Esophagus squamous epithelium (tissue), 5 donors: ENCODE data around the gene CCDC136. TPM values are rescaled to one million over a fixed set of nuclear protein-coding genes. Genes with fewer than 3 reads are reported as not detected.

Source experiments
- DNase-seq: peaks from one replicate; lab custom pipeline; 2025; lab: John Stamatoyannopoulos, UW
- H3K27ac ChIP-seq, 4 donors: fragments of 200-600 bp; sonication (generic); one replicate each; pipeline ENCODE4 v1.5.1; 2016 to 2019; ENCODE audit warnings: mild to moderate bottlenecking in 1 of 4
- H3K27me3 ChIP-seq, 4 donors: fragments of 200-600 bp; sonication (generic); 1 replicate in 3 of 4; 2 replicates in 1 of 4; pipeline versions ENCODE4 v1.5.1 to v1.6.0; 2017 to 2021; ENCODE audit warnings: antibody characterized with exemption in 1 of 4
- H3K36me3 ChIP-seq, 3 donors: fragments of 200-600 bp; sonication (generic); one replicate each; pipeline ENCODE4 v1.5.1; 2016 to 2019
- H3K4me1 ChIP-seq, 3 donors: fragments of 200-600 bp; sonication (generic); one replicate each; pipeline ENCODE4 v1.5.1; 2017 to 2019
- H3K4me3 ChIP-seq, 4 donors: fragments of 200-600 bp; sonication (generic); 1 replicate in 3 of 4; 2 replicates in 1 of 4; pipeline ENCODE4 v1.5.1; 2016 to 2019; ENCODE audit warnings: mild to moderate bottlenecking in 2 of 4, moderate library complexity in 1 of 4
- H3K9me3 ChIP-seq, 3 donors: fragments of 200-600 bp; sonication (generic); one replicate each; pipeline ENCODE4 v1.5.1; 2016 to 2019
- POLR2A ChIP-seq, 4 donors: fragments of 450-650 bp; IDR thresholded peaks; one replicate each; pipeline ENCODE4 v1.6.1; 2017; ENCODE audit warnings: antibody characterized with exemption in 4 of 4, mild to moderate bottlenecking in 4 of 4, moderate library complexity in 3 of 4
- WGBS, 2 donors: methylation state at CpG; one replicate each; pipeline ENCODE4 v1.1.5; 2018; 5-methylcytosine and 5-hydroxymethylcytosine counted together
- intact Hi-C: fragments of 100-400 bp; cut with DNase I; formaldehyde crosslinking; loops from one replicate; pipeline ENCODE4 v1.15.0; 2022
- total RNA-seq, 4 donors: library from RNA; depleted of rRNA; stranded (reverse); fragments of >200 nt; gene quantifications; one replicate each; pipeline ENCODE4 v1.1.0, GENCODE V29; 2016
- TF ChIP-seq, protein P1 (sequence below), 6 experiments: fragments of 450-650 bp in 4 of 6; fragments of 200-600 bp in 2 of 6; sonication (generic) in 2 of 6; IDR thresholded peaks; one replicate each; pipeline ENCODE4 v1.5.1; 2016 to 2019; ENCODE audit warnings: antibody characterized with exemption in 6 of 6, mild to moderate bottlenecking in 4 of 6, moderate library complexity in 4 of 6
- donor health status: DM: yes; HTN: yes; CAD: no.

The CCDC136 gene
- total RNA-seq, 4 donors from 2014 or later, result 0.09 to 5.1 (median 2.2) TPM

GRCh38 chr7:128809363-128809762, 17.6 kb downstream of the CCDC136 start:
- no peak overlapping the region for H3K4me3 ChIP-seq
- intact Hi-C loops, result no loop called here
- H3K27ac ChIP-seq, result no peak overlapping the region
- peaks cover 0 to 12% (median 0%) of the 10 kb centered on the region in 3 donors for H3K36me3 ChIP-seq
- H3K9me3 ChIP-seq, result no peaks in the 10 kb centered on the region
- 89 to 92% methylated on average over 1 to 3 of the region's 3 CpGs for WGBS, 2 donors
- no peak for DNase-seq
- peaks cover 0 to under 1% (median 0%) of the 10 kb centered on the region in 4 donors for H3K27me3 ChIP-seq
- TF ChIP-seq, protein P1, sequence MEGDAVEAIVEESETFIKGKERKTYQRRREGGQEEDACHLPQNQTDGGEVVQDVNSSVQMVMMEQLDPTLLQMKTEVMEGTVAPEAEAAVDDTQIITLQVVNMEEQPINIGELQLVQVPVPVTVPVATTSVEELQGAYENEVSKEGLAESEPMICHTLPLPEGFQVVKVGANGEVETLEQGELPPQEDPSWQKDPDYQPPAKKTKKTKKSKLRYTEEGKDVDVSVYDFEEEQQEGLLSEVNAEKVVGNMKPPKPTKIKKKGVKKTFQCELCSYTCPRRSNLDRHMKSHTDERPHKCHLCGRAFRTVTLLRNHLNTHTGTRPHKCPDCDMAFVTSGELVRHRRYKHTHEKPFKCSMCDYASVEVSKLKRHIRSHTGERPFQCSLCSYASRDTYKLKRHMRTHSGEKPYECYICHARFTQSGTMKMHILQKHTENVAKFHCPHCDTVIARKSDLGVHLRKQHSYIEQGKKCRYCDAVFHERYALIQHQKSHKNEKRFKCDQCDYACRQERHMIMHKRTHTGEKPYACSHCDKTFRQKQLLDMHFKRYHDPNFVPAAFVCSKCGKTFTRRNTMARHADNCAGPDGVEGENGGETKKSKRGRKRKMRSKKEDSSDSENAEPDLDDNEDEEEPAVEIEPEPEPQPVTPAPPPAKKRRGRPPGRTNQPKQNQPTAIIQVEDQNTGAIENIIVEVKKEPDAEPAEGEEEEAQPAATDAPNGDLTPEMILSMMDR (IDR thresholded peaks at IDR 0.05), result no peak
- TF ChIP-seq POLR2A (IDR thresholded peaks at IDR 0.05), result no peak
- H3K4me1 ChIP-seq, result peaks cover 0 to 4% (median 0%) of the 10 kb centered on the region in 3 donors

GRCh38 chr7:128810473-128810872, 18.7 kb downstream of the CCDC136 start:
- Histone ChIP-seq H3K27ac (no peak overlapping the region), H3K4me1 (peaks cover 0 to 4% (median 0%) of the 10 kb centered on the region in 3 donors), H3K9me3 (no peaks in the 10 kb centered on the region), H3K4me3 (no peak overlapping the region), H3K27me3 (peaks cover 0 to 4% (median 0%) of the 10 kb centered on the region in 4 donors), H3K36me3 (peaks cover 0 to 7% (median 0%) of the 10 kb centered on the region in 3 donors)
- intact Hi-C loops, result no loop called here
- WGBS, 2 donors, result 82 to 83% methylated on average over 2 of the region's 2 CpGs
- no peak for DNase-seq
- TF ChIP-seq, protein P1 (IDR thresholded peaks at IDR 0.05), result no peak
- TF ChIP-seq POLR2A (IDR thresholded peaks at IDR 0.05), result no peak

GRCh38 chr7:128810997-128811396, 19.2 kb downstream of the CCDC136 start:
- Histone ChIP-seq H3K4me1 (peaks cover 0 to 4% (median 0%) of the 10 kb centered on the region in 3 donors), H3K4me3 (no peak overlapping the region), H3K36me3 (peaks cover 0 to 5% (median 0%) of the 10 kb centered on the region in 3 donors), H3K27ac (no peak overlapping the region), H3K9me3 (no peaks in the 10 kb centered on the region), H3K27me3 (peaks cover 0 to 4% (median 0%) of the 10 kb centered on the region in 4 donors)
- TF ChIP-seq, protein P1 (IDR thresholded peaks at IDR 0.05), result no peak
- no peak for TF ChIP-seq POLR2A (IDR thresholded peaks at IDR 0.05)
- intact Hi-C loops, result no loop called here
- WGBS, 2 donors, result 90 to 94% methylated on average over 3 of the region's 3 CpGs
- no peak for DNase-seq

DNA sequence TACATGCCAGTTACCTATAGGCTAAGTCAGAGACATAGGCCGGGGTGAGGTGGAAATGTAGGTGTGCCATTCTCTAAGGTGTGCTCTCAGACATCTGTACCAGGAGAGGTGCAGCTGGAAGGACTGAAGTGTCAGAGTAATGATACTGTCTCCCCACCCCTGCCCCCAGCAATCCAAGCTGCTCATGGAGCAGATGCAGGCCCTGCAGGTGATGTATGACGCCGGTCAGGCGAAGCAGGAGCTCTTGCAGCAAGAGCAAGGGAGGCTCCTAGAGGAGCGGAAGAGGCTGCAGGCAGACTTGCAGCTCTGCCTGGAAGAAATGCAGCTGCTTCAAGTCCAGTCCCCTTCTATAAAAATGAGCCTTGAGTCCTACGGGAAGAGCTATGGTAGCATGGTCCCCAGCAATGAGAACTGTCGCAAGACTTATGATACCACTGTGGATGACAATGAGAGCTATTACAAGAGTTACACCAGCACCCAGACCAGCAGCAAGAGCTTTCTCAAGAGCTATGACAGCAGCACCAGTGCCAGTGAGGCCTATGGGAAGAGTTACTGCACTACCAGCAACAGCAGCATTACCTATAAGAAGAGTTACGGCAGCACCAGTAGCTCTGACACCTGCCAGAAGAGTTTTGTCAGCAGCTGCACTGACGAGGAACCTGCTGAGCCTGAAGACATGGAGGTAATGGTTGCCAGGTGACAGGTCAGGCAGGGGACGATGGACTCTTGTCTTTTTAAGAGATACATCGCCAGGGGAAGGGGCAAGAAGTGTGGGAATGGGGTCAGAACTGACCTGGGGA, 20.1 kb downstream of the CCDC136 start:
- 85 to 86% methylated on average over 8 to 11 of the region's 11 CpGs for WGBS, 2 donors
- intact Hi-C loops, result no loop called here
- Histone ChIP-seq H3K27ac (no peak overlapping the region), H3K27me3 (peaks cover 0 to 4% (median 0%) of the 10 kb centered on the region in 4 donors), H3K36me3 (peaks cover 0 to 5% (median 0%) of the 10 kb centered on the region in 3 donors), H3K4me3 (no peak overlapping the region), H3K4me1 (peaks cover 0 to 4% (median 0%) of the 10 kb centered on the region in 3 donors), H3K9me3 (no peaks in the 10 kb centered on the region)
- no peak for DNase-seq
- TF ChIP-seq POLR2A (IDR thresholded peaks at IDR 0.05), result no peak
- TF ChIP-seq, protein P1 (IDR thresholded peaks at IDR 0.05), result no peak

DNA sequence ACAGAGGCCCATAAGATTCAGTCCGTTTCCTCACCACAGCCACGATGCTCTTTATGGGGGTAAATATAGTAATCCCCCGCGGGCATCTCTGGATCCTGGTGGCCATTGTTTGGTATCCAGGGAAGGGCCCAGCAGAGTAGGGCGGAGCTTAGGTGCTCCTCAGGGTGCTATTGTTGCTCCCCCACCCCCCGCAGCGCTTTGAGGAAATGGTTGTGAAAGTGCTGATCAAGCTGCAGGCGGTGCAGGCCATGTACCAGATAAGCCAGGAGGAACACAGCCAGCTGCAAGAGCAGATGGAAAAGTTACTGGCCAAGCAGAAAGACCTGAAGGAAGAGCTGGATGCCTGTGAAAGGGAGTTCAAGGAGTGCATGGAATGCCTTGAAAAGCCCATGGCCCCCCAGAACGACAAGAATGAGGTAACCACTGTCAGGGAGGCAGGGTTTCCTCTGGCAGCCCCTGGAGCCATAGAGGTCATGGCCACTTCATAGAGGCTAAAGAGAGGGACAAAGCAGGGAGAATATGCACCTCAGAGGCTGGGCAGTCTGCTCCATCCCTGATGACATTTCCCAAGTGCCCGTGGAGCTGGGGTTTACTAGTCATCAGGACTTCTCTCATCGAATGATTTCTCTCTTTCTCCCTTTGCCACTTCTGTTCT, 20.9 kb downstream of the CCDC136 start:
- no peak for DNase-seq
- no peak overlapping the region for H3K4me3 ChIP-seq
- intact Hi-C loops, result no loop called here
- 40 to 60% methylated on average over 7 to 10 of the region's 11 CpGs for WGBS, 2 donors
- TF ChIP-seq POLR2A (IDR thresholded peaks at IDR 0.05), result no peak
- TF ChIP-seq, protein P1 (IDR thresholded peaks at IDR 0.05), result no peak
- no peaks in the 10 kb centered on the region for H3K9me3 ChIP-seq
- H3K27ac ChIP-seq, result no peak overlapping the region
- peaks cover 0 to 4% (median 0%) of the 10 kb centered on the region in 4 donors for H3K27me3 ChIP-seq
- H3K4me1 ChIP-seq, result peaks cover 0 to 4% (median 0%) of the 10 kb centered on the region in 3 donors
- H3K36me3 ChIP-seq, result no peaks in the 10 kb centered on the region
